Peyer's patch (tissue), 4 donors: ENCODE data around the gene RASSF4. TPM values are rescaled to one million over a fixed set of nuclear protein-coding genes. Genes with fewer than 3 reads are reported as not detected.

ENCODE experiments used
- DNase-seq, 3 donors: peaks; one replicate each; pipeline ENCODE4 v3.0.0-alpha.2; 2017 to 2019
- H3K27ac ChIP-seq, 4 donors: fragments of 200-600 bp; sonication (generic); one replicate each; pipeline ENCODE4 v1.5.1; 2016 to 2019
- H3K27me3 ChIP-seq, 2 donors: fragments of 200-600 bp; sonication (generic); one replicate each; pipeline ENCODE4 v1.5.1; 2019
- H3K36me3 ChIP-seq, 3 donors: fragments of 200-600 bp; sonication (generic); one replicate each; pipeline ENCODE4 v1.5.1; 2016 to 2019
- H3K4me1 ChIP-seq, 4 donors: fragments of 200-600 bp; sonication (generic); one replicate each; pipeline ENCODE4 v1.5.1; 2016 to 2019
- H3K4me3 ChIP-seq, 4 donors: fragments of 200-600 bp; sonication (generic); 1 replicate in 3 of 4; 2 replicates in 1 of 4; pipeline ENCODE4 v1.5.1; 2016 to 2019; ENCODE audit warnings: mild to moderate bottlenecking in 1 of 4
- H3K9me3 ChIP-seq, 4 donors: fragments of 200-600 bp; sonication (generic); one replicate each; pipeline ENCODE4 v1.5.1; 2016 to 2019; ENCODE audit warnings: mild to moderate bottlenecking in 1 of 4
- POLR2A ChIP-seq, 2 donors: fragments of 450-650 bp; IDR thresholded peaks; one replicate each; pipeline ENCODE4 v1.5.1; 2017; ENCODE audit warnings: antibody characterized with exemption in 2 of 2, mild to moderate bottlenecking in 2 of 2, moderate library complexity in 2 of 2
- total RNA-seq, 4 donors: library from RNA; depleted of rRNA; stranded (reverse); fragments of >200 nt; gene quantifications; one replicate each; pipeline ENCODE4 v1.1.0, GENCODE V29; 2016
- TF ChIP-seq, protein P1 (sequence below), 6 experiments: fragments of 450-650 bp in 4 of 6; fragments of 200-600 bp in 2 of 6; sonication (generic) in 1 of 6; IDR thresholded peaks; one replicate each; pipeline ENCODE4 v1.5.1; 2017 to 2019; ENCODE audit warnings: antibody characterized with exemption in 6 of 6, mild to moderate bottlenecking in 3 of 6, moderate library complexity in 1 of 6

Gene RASSF4
- total RNA-seq, 4 donors from 2014 or later: 62.7 to 99.6 (median 68.2) TPM

- peak; percentile 93 to 97 (median 95) for DNase-seq
- Histone ChIP-seq H3K4me3 (no peak overlapping the region), H3K27ac (no peak overlapping the region), H3K4me1 (peaks cover 0 to 4% (median 0%) of the 10 kb centered on the region in 4 donors), H3K9me3 (no peaks in the 10 kb centered on the region), H3K36me3 (no peaks in the 10 kb centered on the region), H3K27me3 (no peaks in the 10 kb centered on the region)
- TF ChIP-seq, protein P1, sequence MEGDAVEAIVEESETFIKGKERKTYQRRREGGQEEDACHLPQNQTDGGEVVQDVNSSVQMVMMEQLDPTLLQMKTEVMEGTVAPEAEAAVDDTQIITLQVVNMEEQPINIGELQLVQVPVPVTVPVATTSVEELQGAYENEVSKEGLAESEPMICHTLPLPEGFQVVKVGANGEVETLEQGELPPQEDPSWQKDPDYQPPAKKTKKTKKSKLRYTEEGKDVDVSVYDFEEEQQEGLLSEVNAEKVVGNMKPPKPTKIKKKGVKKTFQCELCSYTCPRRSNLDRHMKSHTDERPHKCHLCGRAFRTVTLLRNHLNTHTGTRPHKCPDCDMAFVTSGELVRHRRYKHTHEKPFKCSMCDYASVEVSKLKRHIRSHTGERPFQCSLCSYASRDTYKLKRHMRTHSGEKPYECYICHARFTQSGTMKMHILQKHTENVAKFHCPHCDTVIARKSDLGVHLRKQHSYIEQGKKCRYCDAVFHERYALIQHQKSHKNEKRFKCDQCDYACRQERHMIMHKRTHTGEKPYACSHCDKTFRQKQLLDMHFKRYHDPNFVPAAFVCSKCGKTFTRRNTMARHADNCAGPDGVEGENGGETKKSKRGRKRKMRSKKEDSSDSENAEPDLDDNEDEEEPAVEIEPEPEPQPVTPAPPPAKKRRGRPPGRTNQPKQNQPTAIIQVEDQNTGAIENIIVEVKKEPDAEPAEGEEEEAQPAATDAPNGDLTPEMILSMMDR (IDR thresholded peaks at IDR 0.05): peak; percentile 80 to 99 (median 96)
- no peak for TF ChIP-seq POLR2A (IDR thresholded peaks at IDR 0.05)
These were observed 26.8 kb upstream of the RASSF4 start for GRCh38 chr10:44932517-44933450.

- TF ChIP-seq POLR2A (IDR thresholded peaks at IDR 0.05): no peak
- TF ChIP-seq, protein P1 (IDR thresholded peaks at IDR 0.05): no peak
- Histone ChIP-seq H3K36me3 (no peaks in the 10 kb centered on the region), H3K4me1 (peaks cover 0 to 4% (median 0%) of the 10 kb centered on the region in 4 donors), H3K9me3 (no peaks in the 10 kb centered on the region), H3K27me3 (no peaks in the 10 kb centered on the region), H3K4me3 (no peak overlapping the region), H3K27ac (no peak overlapping the region)
- DNase-seq: peak in 1 of 3 donors; percentile 10
These were observed 25.9 kb upstream of the RASSF4 start for GRCh38 chr10:44933451-44934321.

DNA sequence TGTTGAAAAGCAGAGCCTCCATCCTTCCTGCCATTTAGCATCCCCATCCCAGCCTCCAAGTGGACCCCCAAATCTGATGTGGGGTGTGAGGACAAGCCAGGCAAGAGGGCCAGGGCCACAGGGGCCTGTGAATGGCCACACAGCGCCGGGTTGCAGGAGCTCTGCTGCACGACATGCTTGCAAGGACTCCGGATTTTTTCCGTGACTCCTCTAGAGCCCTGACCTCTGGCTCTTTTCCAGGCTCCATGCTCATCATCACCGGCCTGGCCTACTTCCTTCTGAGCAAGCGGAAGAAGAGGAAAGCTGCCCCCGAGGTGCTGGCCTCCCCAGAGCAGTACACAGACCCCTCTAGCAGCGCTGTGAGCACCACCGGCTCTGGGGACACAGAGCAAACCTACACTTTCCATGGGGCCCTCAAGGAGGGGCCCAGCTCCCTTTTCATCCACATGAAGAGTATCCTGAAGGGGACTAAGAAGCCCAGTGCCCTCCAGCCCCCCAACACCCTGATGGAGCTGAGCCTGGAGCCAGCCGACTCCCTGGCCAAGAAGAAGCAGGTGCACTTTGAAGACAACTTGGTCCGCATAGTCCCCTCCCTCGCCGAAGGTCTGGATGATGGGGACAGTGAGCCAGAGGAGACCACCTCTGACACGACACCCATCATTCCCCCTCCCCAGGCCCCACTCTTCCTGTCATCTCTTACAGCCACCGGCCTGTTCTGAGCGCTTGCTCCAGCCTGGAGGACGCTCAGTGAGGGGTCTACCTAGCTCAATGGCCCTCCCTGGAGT lies 25.0 kb upstream of the RASSF4 start:
- Histone ChIP-seq H3K36me3 (no peaks in the 10 kb centered on the region), H3K27ac (no peak overlapping the region), H3K27me3 (no peaks in the 10 kb centered on the region), H3K4me3 (no peak overlapping the region), H3K4me1 (peaks cover 0 to 4% (median 0%) of the 10 kb centered on the region in 4 donors), H3K9me3 (no peaks in the 10 kb centered on the region)
- peak in 1 of 3 donors; percentile 6 for DNase-seq
- TF ChIP-seq POLR2A (IDR thresholded peaks at IDR 0.05): no peak
- TF ChIP-seq, protein P1 (IDR thresholded peaks at IDR 0.05): no peak

DNA sequence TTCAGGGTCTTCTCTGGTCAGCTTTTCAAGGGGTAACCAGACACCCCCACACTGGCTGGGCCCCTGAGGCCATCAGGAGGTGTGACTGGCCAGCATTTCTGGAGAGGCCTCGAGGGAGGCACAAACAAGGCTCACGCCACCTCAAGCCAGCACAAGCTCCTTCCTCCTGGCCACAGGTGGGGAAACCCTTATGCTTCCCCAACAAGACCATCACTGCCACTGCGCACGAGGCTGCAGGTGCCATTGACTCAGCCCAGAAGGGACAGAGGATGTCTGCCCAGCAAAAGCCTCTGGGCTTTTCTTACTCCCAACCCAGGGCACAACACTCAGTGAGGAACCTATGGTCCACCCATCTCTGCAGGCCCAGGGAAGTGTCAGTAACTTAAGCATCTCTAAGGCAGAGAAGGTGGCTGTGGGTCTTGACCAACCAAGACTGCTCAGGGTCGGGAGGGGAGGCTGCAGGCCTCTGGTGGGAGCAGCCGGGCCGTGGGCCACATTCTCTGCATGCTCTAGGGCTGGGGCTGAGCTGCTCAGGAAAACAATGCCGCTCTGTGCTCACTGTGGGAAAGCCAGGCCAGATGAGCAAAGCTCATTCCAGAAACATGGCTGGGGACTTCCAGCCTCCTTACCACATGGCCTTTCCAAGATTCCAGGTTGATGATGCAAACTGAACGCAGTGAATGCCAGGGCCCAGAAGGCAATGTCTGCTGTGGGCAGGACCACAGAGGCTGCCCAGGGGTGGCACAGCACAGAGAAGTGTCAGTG lies 24.2 kb upstream of the RASSF4 start:
- peaks cover 0 to 4% (median 0%) of the 10 kb centered on the region in 4 donors for H3K4me1 ChIP-seq
- H3K9me3 ChIP-seq: no peaks in the 10 kb centered on the region
- no peaks in the 10 kb centered on the region for H3K27me3 ChIP-seq
- H3K36me3 ChIP-seq: no peaks in the 10 kb centered on the region
- DNase-seq: peak in 1 of 3 donors; percentile 15
- no peak overlapping the region for H3K27ac ChIP-seq
- H3K4me3 ChIP-seq: no peak overlapping the region
- no peak for TF ChIP-seq POLR2A (IDR thresholded peaks at IDR 0.05)

- Histone ChIP-seq H3K27ac (no peak overlapping the region), H3K4me1 (peaks cover 0 to 4% (median 0%) of the 10 kb centered on the region in 4 donors), H3K27me3 (no peaks in the 10 kb centered on the region), H3K9me3 (no peaks in the 10 kb centered on the region), H3K36me3 (no peaks in the 10 kb centered on the region), H3K4me3 (no peak overlapping the region)
- TF ChIP-seq, protein P1 (IDR thresholded peaks at IDR 0.05): no peak
- TF ChIP-seq POLR2A (IDR thresholded peaks at IDR 0.05): no peak
- no peak for DNase-seq
These were observed 23.7 kb upstream of the RASSF4 start for GRCh38 chr10:44935966-44936295.
